Endothelial cell of umbilical vein (primary cell): ENCODE measurements around the gene SFMBT1. TPM values are rescaled to one million over a fixed set of nuclear protein-coding genes. Genes with fewer than 3 reads are reported as not detected.
A peak's percentile ranks its signal among the peaks of the same experiment; 100 is the strongest.

Experiments
- BruUV-seq: library from RNA; stranded (reverse); fragments of 400-500 nt; replicated peaks from 2 replicates; lab custom pipeline; 2021; lab: Mats Ljungman, UMichigan
- CTCF ChIA-PET: fragments of 300-600, 350-600 bp; sonication (Branson Sonifier 250); formaldehyde crosslinking; loops from one replicate; lab custom pipeline; 2021; ENCODE audit warnings: antibody characterized with exemption, inconsistent platforms; lab: Charles Lee
- POLR2A ChIA-PET: fragments of 300-600, 350-600 bp; sonication (Branson Sonifier 250); formaldehyde crosslinking; loops from one replicate; lab custom pipeline; 2021; ENCODE audit warnings: antibody characterized with exemption, inconsistent platforms; lab: Charles Lee
- DNase-seq: peaks from one replicate; pipeline ENCODE4 v3.0.0-alpha.2; 2011; ENCODE audit warnings: low read depth, low spot score
- FAIRE-seq: peaks from 2 replicates; lab custom pipeline; 2011; peaks lifted over from hg19 to GRCh38; lab: Jason Lieb, UNC
- H2AFZ ChIP-seq: 2 replicates; pipeline ENCODE4 v1.6.0; 2012; ENCODE audit warnings: low read depth, low read length, control low read depth, inconsistent platforms
- H3K27ac ChIP-seq: 2 replicates; pipeline ENCODE4 v1.5.1; 2011; ENCODE audit warnings: low read depth, mild to moderate bottlenecking, control low read depth, low read length, moderate library complexity; ENCODE audit not compliant: insufficient read depth
- H3K27me3 ChIP-seq, 2 experiments: 2 replicates each; pipeline versions ENCODE4 v1.6.0 to v1.6.1; 2011; ENCODE audit warnings: low read length in 2 of 2, mixed read lengths in 1 of 2; ENCODE audit not compliant: control insufficient read depth in 2 of 2, insufficient read depth in 2 of 2
- H3K36me3 ChIP-seq, 2 experiments: 2 replicates in 1 of 2; 3 replicates in 1 of 2; pipeline ENCODE4 v1.5.1; 2011; ENCODE audit warnings: low read length in 2 of 2, mild to moderate bottlenecking in 1 of 2, moderate library complexity in 1 of 2; ENCODE audit not compliant: control insufficient read depth in 2 of 2, insufficient read depth in 2 of 2; ENCODE audit errors: extremely low read depth in 1 of 2
- H3K4me1 ChIP-seq: 3 replicates; pipeline ENCODE4 v1.5.1; 2011; ENCODE audit warnings: mild to moderate bottlenecking, low read length; ENCODE audit not compliant: control insufficient read depth, insufficient read depth; ENCODE audit errors: extremely low read depth
- H3K4me2 ChIP-seq: 2 replicates; pipeline ENCODE4 v1.6.1; 2011; ENCODE audit warnings: low read length, control low read depth, mixed read lengths; ENCODE audit not compliant: insufficient read depth
- H3K4me3 ChIP-seq, 3 experiments: fragments of 200-600 bp in 1 of 3; sonication (generic), shearing (Covaris generic) in 1 of 3; replicated peaks in 1 of 3; 2 replicates each; pipeline ENCODE4 v1.5.1; 2011 to 2016; ENCODE audit warnings: control low read depth in 3 of 3, low read length in 3 of 3, mild to moderate bottlenecking in 2 of 3, inconsistent platforms in 1 of 3, low read depth in 1 of 3, moderate library complexity in 1 of 3; ENCODE audit not compliant: insufficient read depth in 1 of 3
- H3K79me2 ChIP-seq: 2 replicates; pipeline ENCODE4 v1.6.0; 2012; ENCODE audit warnings: low read length, inconsistent platforms; ENCODE audit not compliant: control insufficient read depth, insufficient read depth
- H3K9ac ChIP-seq: replicated peaks from 2 replicates; pipeline ENCODE3; 2011; ENCODE audit warnings: low read length, control low read depth; ENCODE audit not compliant: insufficient read depth; ENCODE audit errors: extremely low read depth
- H3K9me1 ChIP-seq: replicated peaks from 3 replicates; pipeline ENCODE4 v1.6.0; 2011; ENCODE audit warnings: mild to moderate bottlenecking, low read length; ENCODE audit not compliant: control insufficient read depth, insufficient read depth; ENCODE audit errors: extremely low read depth
- H3K9me3 ChIP-seq: replicated peaks from 2 replicates; pipeline ENCODE4 v1.5.1; 2012; ENCODE audit warnings: low read length, inconsistent platforms; ENCODE audit not compliant: control insufficient read depth, insufficient read depth
- H4K20me1 ChIP-seq: replicated peaks from 2 replicates; pipeline ENCODE3; 2011; ENCODE audit warnings: mild to moderate bottlenecking, low read length; ENCODE audit not compliant: control insufficient read depth, insufficient read depth; ENCODE audit errors: extremely low read depth
- EZH2 ChIP-seq: IDR thresholded peaks from 2 replicates; pipeline ENCODE4 v1.6.1; 2012; ENCODE audit warnings: borderline replicate concordance, low read depth, mild to moderate bottlenecking, moderate library complexity, low read length, inconsistent platforms; ENCODE audit not compliant: severe bottlenecking
- JUN ChIP-seq: IDR thresholded peaks from 2 replicates; pipeline ENCODE4 v1.6.1; 2011; ENCODE audit warnings: borderline replicate concordance, low read depth; ENCODE audit not compliant: insufficient read length, insufficient read depth
- MAX ChIP-seq: IDR thresholded peaks from 2 replicates; pipeline ENCODE4 v1.6.1; 2011; ENCODE audit not compliant: insufficient read depth, insufficient read length
- MYC ChIP-seq: IDR thresholded peaks from one replicate; pipeline ENCODE4 v1.6.1; 2011; ENCODE audit warnings: mild to moderate bottlenecking, low read depth, low read length
- POLR2A ChIP-seq: IDR thresholded peaks from 2 replicates; pipeline ENCODE4 v1.6.1; 2012; ENCODE audit warnings: low read depth, mild to moderate bottlenecking, control low read depth, low read length
- POLR2AphosphoS5 ChIP-seq: IDR thresholded peaks from 2 replicates; pipeline ENCODE4 v1.6.1; 2012; ENCODE audit warnings: low read depth, mild to moderate bottlenecking, control low read depth, low read length, moderate library complexity; ENCODE audit not compliant: insufficient read depth
- dilution Hi-C: fragments of 300-500 bp; cut with MboI; formaldehyde crosslinking; loops from one replicate; pipeline ENCODE4 v1.15.0; 2019; ENCODE audit warnings: low sequenced_read_pairs; ENCODE audit not compliant: extremely low pct_ligation_motif_present
- intact Hi-C: fragments of 100-400 bp; cut with micrococcal nuclease; formaldehyde crosslinking; loops from one replicate; pipeline ENCODE4 v1.10.0; 2022
- polyA plus RNA-seq, 4 experiments: library from polyadenylated mRNA; depleted of rRNA in 3 of 4; stranded (reverse) in 3 of 4; unstranded in 1 of 4; fragments of >200 nt; gene quantifications; 2 replicates each; pipeline versions ENCODE4 v1.2.1 to v1.2.3, GENCODE V29; 2011 to 2012; ENCODE audit warnings: missing spikeins in 1 of 4
- total RNA-seq: library from RNA; stranded (reverse); gene quantifications from 2 replicates; pipeline ENCODE4 v1.2.3, GENCODE V29; 2021

Gene SFMBT1
- total and polyA plus RNA-seq, 2 donors (not counting 3 experiments of a cell fraction or from before 2014, with no cell fraction given) = 1.8 to 6.0 TPM

GRCh38 chr3:53027254-53027844 is 18.5 kb downstream of the SFMBT1 start:
- H3K36me3 ChIP-seq = no peaks in the 10 kb centered on the region
- no peak overlapping the region for H3K27ac ChIP-seq
- H2AFZ ChIP-seq = no peak overlapping the region
- H3K9me1 ChIP-seq = no peaks in the 10 kb centered on the region
- ChIA-PET POLR2A (no interaction called here), CTCF (interaction anchor here (1.0 to 2.0 kb wide), 5 partner anchors 8 to 174 kb away, joined by 3 to 8 read pairs (median 4); partner anchors contain the start of gene SFMBT1)
- intact Hi-C loops (no loop called here), dilution Hi-C loops (no loop called here)
- no peak overlapping the region for H3K4me2 ChIP-seq
- H4K20me1 ChIP-seq = no peaks in the 10 kb centered on the region
- no peak overlapping the region for H3K9ac ChIP-seq
- BruUV-seq = no TSS peak
- H3K4me3 ChIP-seq = no peak overlapping the region
- TF ChIP-seq MYC (no peak), MAX (no peak), POLR2AphosphoS5 (no peak), EZH2 (no peak), POLR2A (no peak), JUN (no peak)
- peak; percentile 55 for DNase-seq
- no peaks in the 10 kb centered on the region for H3K9me3 ChIP-seq
- peaks cover 16% of the 10 kb centered on the region for H3K4me1 ChIP-seq
- H3K79me2 ChIP-seq = no peaks in the 10 kb centered on the region
- peak; percentile 79 for FAIRE-seq
- no peaks in the 10 kb centered on the region for H3K27me3 ChIP-seq
